C4-2B (cell line): ENCODE data around the gene SHOX.

ENCODE experiments used
- CTCF ChIP-seq: fragments of 450-650 bp; conservative IDR thresholded peaks from 2 replicates; pipeline ENCODE4 v1.5.1; 2017; ENCODE audit warnings: mild to moderate bottlenecking
- ZFX ChIP-seq: fragments of 450-650 bp; IDR thresholded peaks from 2 replicates; pipeline ENCODE4 v1.6.1; 2017

- TF ChIP-seq CTCF (no peak), ZFX (no peak)
Observed at GRCh38 chrX:679291-679979, 48.8 kb downstream of the SHOX start.
